ENCODE measurements around the gene IGFBP1. TPM values are rescaled to one million over a fixed set of nuclear protein-coding genes. Genes with fewer than 3 reads are reported as not detected.
A peak's percentile ranks its signal among the peaks of the same experiment; 100 is the strongest.
"Not testable (repeated sequence)": the region's sequence is repeated elsewhere in the genome, so short reads cannot be mapped to it uniquely, and the experiment has no call there.

The IGFBP1 gene
- not detected for polyA plus RNA-seq

DNA sequence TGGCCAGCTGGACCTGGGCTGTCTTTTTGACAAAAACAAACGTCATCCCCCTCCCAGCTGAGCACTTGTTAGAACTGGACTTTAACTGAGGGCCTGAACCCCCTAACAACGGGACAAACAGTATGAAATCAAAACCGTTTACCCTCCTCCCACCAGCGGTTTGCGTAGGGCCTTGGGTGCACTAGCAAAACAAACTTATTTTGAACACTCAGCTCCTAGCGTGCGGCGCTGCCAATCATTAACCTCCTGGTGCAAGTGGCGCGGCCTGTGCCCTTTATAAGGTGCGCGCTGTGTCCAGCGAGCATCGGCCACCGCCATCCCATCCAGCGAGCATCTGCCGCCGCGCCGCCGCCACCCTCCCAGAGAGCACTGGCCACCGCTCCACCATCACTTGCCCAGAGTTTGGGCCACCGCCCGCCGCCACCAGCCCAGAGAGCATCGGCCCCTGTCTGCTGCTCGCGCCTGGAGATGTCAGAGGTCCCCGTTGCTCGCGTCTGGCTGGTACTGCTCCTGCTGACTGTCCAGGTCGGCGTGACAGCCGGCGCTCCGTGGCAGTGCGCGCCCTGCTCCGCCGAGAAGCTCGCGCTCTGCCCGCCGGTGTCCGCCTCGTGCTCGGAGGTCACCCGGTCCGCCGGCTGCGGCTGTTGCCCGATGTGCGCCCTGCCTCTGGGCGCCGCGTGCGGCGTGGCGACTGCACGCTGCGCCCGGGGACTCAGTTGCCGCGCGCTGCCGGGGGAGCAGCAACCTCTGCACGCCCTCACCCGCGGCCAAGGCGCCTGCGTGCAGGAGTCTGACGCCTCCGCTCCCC, at the start of gene IGFBP1:
IGFBP1 (plus strand) TSS at position 304 of the 808 bp plus-strand sequence; CDS start at position 469, 165 bp downstream.
- H3K27me3 Mint-ChIP-seq, result peaks cover 32% of the 10 kb centered on the region
- no peak within 1 kb of the TSS for H3K4me3 Mint-ChIP-seq
- H3K27ac Mint-ChIP-seq, result no peak within 1 kb of the TSS
- H3K36me3 Mint-ChIP-seq, result peaks cover 2% of the 10 kb centered on the region
- peaks cover 0 to 6% (median 2%) of the 10 kb centered on the region in 3 donors for H3K4me1 Mint-ChIP-seq
- no peaks in the 10 kb centered on the region for H3K9me3 Mint-ChIP-seq

DNA sequence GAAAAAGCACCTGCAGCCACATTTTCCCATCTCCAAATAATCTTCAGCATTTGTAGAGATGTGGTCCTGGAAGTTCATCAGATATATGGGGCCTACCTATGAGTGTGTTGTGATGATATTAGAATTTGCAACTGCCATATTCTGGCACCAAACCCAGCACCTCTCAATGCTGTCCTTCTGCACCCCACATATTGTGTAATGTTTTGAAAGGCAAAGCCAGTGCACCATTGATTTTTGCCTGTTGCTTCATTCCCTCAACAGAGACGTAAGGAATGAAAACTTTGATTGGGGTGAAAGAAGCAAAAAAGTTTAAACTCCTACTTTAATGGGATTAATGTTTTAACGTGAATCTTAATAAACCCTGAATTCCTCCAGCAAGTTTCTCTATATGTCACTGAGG, 49.4 kb upstream of the IGFBP1 start:
- H3K9me3 Mint-ChIP-seq, H3K4me3 Mint-ChIP-seq, H3K36me3 Mint-ChIP-seq, H3K27ac Mint-ChIP-seq, H3K27me3 Mint-ChIP-seq, H3K4me1 Mint-ChIP-seq: not testable (repeated sequence)

DNA sequence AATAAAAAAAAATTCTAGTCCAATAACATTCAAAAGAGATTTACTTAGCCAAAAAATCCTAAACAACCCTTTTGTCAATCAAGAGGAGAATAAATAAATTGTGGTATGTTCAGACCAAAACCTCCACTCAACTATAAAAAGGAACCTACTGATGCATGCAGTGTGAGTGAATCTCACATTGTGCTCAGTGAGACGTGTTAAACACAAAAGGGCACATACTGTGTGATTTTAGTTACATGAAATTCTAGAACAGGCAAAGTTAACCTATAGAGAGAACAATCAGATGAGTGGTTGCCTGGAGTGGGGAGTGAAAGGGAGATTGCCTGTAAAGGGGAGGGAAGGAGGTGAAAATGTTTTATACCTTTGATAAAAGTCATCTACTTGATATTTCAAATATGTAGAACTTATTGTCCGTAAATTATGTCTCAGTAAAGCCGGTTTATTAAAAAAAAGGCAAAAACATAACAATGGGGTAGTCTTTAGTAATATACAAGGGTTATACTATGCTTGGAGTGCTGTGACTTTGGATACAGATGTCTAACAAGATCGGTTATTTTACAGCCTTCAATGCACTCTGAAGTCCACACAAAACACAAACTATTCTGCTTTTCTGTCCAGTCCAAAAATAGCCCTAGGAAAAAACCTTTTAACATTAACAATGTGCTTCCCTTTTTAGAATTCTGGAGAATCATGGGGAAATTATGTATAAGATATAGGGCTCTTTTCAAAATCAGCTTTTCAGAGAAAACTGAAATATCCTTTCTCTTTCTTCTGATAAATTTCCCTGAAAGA, 46.2 kb upstream of the IGFBP1 start:
- not testable (repeated sequence) for H3K27ac Mint-ChIP-seq, H3K4me3 Mint-ChIP-seq, H3K27me3 Mint-ChIP-seq, H3K4me1 Mint-ChIP-seq, H3K9me3 Mint-ChIP-seq, H3K36me3 Mint-ChIP-seq

DNA sequence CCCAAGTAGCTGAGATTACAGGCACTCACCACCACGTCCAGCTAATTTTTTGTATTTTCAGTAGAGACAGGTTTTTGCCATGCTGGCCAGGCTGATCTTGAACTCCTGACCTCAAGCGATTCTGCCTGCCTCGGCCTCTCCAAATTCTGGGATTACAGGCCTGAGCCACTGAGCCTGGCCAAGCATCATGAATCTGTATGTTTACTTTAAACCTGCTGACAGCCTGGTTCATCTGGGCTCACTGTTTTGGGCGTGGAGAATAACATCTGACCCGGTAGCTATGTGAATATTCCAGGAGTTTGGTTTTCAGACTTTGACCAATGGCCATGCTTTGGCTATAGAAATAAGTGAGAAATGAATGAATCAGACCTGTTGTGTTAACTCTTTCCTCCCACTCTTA, 41.8 kb upstream of the IGFBP1 start:
- H3K4me3 Mint-ChIP-seq, H3K9me3 Mint-ChIP-seq, H3K36me3 Mint-ChIP-seq, H3K27me3 Mint-ChIP-seq, H3K4me1 Mint-ChIP-seq, H3K27ac Mint-ChIP-seq: not testable (repeated sequence)

DNA sequence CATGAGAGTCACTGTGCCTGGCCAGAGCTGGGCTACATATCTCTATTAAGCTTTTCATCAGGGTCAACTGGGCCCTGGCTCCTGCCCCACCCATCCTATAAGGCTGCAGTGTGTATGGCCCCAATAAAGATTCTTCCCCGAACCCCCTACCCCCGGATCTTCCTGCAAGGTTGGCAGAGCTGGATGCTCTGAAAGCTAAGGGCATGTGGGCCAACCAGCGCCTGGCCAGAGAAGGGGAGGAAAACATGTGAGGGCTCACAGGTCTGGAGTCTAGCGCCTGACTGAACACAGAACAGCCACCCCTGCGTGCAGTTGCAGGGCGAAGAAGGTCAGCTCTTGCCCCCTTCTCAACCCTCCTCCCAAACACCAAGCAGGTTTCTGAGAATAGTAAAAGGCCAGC, 39.6 kb upstream of the IGFBP1 start:
- not testable (repeated sequence) for H3K27ac Mint-ChIP-seq, H3K4me1 Mint-ChIP-seq, H3K36me3 Mint-ChIP-seq, H3K4me3 Mint-ChIP-seq, H3K27me3 Mint-ChIP-seq, H3K9me3 Mint-ChIP-seq

DNA sequence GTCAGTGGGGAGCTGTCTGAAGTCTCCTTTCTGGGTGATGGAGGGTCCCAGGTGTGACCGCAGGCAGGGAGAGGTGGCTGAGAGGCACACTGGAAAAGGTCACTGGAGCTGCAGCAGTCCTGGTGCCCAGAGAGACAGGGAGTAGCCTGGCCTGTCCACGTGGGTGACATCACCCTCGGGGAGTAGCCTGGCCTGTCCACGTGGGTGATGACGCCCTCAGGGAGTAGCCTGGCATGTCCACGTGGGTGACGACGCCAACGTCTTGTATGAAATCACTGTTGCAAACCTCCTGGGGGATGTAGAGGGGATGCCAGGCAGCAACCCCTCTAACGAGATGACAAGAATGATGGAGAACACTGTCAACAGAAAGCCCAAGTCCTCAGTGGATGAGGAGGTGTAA, 35.3 kb upstream of the IGFBP1 start:
- not testable (repeated sequence) for H3K4me1 Mint-ChIP-seq, H3K9me3 Mint-ChIP-seq, H3K27me3 Mint-ChIP-seq, H3K27ac Mint-ChIP-seq, H3K36me3 Mint-ChIP-seq, H3K4me3 Mint-ChIP-seq

DNA sequence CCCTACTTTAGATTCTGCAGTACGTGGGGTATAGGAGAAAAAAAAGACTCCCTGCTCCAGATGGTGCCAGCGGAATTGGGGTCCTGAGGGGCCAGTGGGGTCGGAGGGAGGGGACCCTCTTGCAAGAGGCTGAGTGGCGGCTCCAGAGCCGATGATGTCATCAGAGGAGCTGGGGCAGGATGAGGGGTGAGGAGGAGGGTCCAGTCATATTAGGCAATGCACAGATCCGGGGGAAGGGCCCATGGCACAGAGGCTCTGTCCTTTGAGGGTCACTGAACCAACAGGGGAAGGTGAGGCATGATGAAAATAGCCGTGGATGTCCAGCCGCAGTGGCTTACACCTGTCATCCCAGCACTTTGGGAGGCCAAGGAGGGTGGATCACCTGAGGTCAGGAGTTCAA, 34.8 kb upstream of the IGFBP1 start:
- not testable (repeated sequence) for H3K36me3 Mint-ChIP-seq, H3K27me3 Mint-ChIP-seq, H3K4me1 Mint-ChIP-seq, H3K9me3 Mint-ChIP-seq, H3K27ac Mint-ChIP-seq
- H3K4me3 Mint-ChIP-seq, result peak overlapping the region in 1 of 4 donors; percentile 47

DNA sequence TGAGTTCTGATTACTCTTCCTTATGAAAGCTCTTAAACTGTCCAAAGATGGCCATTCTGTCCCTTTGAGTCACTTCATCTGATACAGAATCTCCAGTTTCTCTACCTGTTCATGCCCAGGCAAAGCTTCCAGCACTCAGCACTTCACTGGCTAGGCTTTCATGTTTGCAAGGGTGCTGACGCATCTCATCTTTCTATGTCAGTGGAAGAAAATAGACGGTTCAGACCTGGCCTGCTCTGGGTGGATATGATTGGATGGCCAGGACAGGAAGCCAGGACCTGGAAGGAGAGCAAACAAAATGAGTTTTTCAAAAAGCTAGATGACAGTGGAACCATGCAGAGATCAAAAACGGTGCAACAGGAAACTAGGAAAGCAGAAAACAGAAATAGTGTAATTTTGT, 32.6 kb upstream of the IGFBP1 start:
- not testable (repeated sequence) for H3K36me3 Mint-ChIP-seq, H3K27ac Mint-ChIP-seq, H3K9me3 Mint-ChIP-seq, H3K4me3 Mint-ChIP-seq, H3K4me1 Mint-ChIP-seq, H3K27me3 Mint-ChIP-seq

DNA sequence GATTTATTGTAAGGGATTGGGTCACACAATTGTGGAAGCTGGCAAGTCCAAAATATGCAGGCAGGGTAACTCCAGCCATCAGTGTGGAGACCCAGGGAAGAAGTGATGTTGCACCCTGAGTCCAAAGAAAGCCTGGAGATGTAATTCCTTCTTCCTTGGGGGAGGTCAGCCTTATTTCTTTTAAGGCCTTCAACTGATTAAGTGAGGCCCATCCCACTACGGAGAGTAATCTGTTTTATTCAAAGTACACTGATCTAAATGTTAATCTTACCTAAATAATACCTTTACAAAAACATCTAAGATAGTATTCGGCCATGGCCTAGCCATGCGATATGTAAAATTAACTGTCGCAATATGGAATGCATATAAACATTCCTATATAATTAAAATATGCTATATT, 31.4 kb upstream of the IGFBP1 start:
- H3K27ac Mint-ChIP-seq, H3K36me3 Mint-ChIP-seq, H3K9me3 Mint-ChIP-seq, H3K4me3 Mint-ChIP-seq, H3K4me1 Mint-ChIP-seq, H3K27me3 Mint-ChIP-seq: not testable (repeated sequence)

DNA sequence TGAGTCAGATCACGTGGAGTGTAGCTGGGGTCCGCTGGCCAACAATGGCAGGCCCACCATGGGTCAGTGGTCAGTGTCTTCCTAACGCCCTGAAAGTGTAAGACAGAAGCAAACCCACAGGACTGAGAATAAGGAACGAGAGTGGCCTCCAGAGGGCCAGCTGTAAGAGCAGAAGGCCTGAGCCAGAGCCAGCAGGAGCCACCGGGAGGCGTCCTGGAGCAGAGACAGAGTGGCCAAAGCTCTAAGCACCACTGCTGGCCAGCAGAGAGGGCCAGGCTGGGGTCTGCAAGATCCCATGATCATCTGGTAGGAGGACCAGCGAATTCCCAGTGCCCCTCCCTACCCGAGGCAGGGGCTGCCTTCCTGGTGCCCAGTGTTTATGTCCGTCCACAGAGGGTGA, 24.6 kb upstream of the IGFBP1 start:
- Mint-ChIP-seq H3K9me3 (peaks cover 0 to 5% (median 2%) of the 10 kb centered on the region in 3 donors), H3K36me3 (peaks cover 3% of the 10 kb centered on the region), H3K27ac (no peak overlapping the region), H3K27me3 (peaks cover 3% of the 10 kb centered on the region), H3K4me1 (no peaks in the 10 kb centered on the region), H3K4me3 (no peak overlapping the region)

DNA sequence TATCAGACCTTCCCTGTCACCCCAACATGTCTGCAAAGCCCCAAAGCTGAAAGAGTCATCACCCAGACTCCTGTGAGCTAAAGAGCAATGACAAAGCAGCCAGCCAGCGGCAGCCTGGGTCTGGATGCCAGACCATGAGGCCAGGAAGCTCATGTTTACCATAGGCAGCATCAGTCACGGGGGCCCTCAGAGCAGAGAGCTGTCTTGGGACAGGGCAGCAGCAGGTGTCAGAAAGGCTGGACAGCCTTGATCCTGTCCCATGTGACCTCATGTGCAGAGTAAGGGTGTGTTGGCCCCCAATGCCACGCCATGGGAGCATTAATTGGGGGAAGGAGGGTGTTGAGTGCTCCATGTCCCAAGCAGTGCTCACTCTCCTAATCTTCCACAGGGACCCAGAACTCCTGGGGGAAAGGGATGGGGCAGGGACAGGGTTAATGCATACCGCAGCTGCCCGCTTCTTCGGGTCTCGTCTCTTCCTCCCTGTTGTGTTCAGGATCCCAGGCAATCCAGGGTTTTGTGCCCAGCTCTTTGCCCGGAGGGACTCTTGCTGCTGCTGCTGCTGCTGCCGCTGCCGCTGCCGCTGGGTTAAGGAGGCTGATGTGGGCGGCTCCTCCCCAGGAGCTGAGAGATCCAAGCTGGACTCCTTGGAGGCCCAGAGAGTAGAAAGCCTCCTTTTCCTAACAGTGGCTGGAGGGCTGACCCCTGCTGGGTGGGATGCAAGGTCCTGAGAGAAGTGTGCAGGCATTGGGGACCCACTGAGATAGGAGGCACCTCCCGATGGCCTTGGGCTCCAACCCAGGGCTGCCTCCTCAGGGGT, 22.5 kb upstream of the IGFBP1 start:
- Mint-ChIP-seq H3K36me3 (peaks cover 3% of the 10 kb centered on the region), H3K9me3 (peaks cover 0 to 5% (median 2%) of the 10 kb centered on the region in 3 donors), H3K4me1 (no peaks in the 10 kb centered on the region), H3K27ac (no peak overlapping the region), H3K4me3 (no peak overlapping the region), H3K27me3 (peaks cover 5% of the 10 kb centered on the region)

DNA sequence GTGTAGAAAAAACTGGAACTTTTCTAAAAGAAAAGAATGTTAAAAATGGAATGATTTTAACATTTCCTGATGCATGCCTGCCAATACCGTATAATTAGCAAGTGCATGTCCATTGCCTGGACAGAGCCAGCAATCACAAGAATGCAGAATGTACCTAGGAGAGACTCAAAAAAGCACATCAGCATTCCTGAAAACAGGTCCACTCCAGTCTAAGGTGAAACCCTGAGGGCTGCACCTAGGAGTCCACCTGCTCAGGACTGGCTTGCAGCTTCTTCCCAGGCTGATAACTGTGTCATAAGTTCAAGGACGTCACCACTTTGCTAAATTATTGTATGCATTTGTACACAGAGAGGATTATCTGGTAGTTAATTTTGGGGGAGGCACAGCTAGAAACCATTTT, 20.8 kb upstream of the IGFBP1 start:
- peaks cover 8% of the 10 kb centered on the region for H3K27me3 Mint-ChIP-seq
- H3K36me3 Mint-ChIP-seq, result peaks cover 3% of the 10 kb centered on the region
- H3K27ac Mint-ChIP-seq, result no peak overlapping the region
- no peak overlapping the region for H3K4me3 Mint-ChIP-seq
- no peaks in the 10 kb centered on the region for H3K4me1 Mint-ChIP-seq
- H3K9me3 Mint-ChIP-seq, result peaks cover 0 to 5% (median 2%) of the 10 kb centered on the region in 3 donors

DNA sequence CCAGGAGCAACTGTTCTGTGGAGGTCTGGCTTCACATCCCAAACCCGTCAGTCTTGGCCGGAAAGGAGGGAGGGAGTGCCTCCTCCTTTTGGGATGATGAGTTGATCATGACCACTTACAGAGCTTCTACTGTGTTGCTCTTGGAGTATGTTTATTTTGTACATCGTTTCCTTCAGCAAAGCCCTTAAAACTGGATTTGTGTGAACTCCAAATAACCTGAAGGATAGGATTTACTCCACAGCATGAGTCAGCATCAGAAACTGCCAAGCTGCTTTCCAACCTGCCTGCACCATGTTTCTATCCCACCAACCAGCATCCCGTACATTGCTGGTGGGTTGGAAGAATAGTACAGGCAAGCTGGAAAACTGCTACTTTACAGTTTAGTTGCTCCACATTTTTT, 18.9 kb upstream of the IGFBP1 start:
- no peaks in the 10 kb centered on the region for H3K4me1 Mint-ChIP-seq
- H3K9me3 Mint-ChIP-seq, result peaks cover 0 to 5% (median 2%) of the 10 kb centered on the region in 3 donors
- no peak overlapping the region for H3K4me3 Mint-ChIP-seq
- peaks cover 9% of the 10 kb centered on the region for H3K27me3 Mint-ChIP-seq
- no peak overlapping the region for H3K27ac Mint-ChIP-seq
- H3K36me3 Mint-ChIP-seq, result no peaks in the 10 kb centered on the region

DNA sequence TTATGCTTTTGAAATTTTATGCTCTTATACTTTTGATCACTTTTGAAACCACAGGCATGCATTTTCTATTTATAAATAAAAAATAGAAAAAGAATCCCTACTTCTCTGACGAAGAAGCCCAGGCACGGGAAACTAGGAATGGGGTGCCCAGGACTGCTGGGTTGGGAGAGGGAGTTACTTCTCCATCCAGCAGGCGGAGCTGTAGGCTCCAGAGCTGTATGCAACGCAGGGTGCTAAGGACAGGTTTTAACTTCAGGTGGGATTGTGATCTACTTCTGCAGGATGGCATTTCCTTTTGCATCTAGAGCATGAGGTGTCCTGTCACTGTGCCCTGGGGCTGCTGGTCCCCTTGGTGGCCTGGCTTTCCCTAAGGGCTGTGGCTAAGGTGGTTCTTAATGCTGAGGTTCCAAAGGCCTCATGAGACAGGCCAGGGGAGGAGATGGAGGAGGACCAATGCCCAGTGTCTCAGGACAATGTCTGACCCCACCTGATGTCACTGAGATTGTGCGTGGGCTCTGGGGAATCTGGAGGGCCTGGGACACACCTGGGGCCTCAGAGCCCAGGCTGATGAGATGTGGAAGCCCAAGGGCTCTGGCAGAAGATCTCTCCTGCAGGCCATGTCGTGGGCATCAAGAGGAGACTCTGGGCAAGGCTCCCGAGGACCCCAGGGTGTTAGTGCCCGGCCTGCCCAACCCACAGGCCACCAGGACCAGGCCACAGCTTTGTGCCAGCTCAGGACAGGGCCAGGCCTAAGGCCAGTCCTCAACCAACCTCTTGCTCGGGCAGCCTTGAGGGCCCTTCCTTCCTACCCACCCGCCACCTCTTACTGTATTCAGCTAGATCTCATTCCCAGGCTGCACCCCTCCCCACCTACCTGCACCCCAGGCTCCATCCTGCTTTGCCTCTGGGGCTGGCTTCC, 15.9 kb upstream of the IGFBP1 start:
- no peak overlapping the region for H3K27ac Mint-ChIP-seq

DNA sequence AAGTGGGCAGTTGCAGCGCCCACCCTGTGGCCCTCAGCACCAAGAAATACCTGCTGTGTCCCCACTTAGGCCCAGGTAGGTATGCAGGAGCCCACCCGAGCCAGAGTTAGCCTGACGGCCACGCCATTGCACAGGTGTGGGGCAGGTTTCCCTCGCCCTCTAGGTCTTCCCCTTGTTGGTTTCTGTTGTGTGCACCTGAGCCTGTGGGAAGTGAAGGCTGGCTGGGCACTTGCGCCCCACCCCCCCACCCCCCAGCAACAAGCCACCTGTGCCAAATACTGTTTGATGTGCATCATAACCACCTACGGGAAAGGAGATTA, 15.3 kb upstream of the IGFBP1 start, which contains the start of gene CCDC201:
CCDC201 (minus strand) TSS at position 48 of the 320 bp plus-strand sequence. CDS start 75 bp downstream, outside the sequence.
- peaks cover 0 to 12% (median 2%) of the 10 kb centered on the region in 3 donors for H3K9me3 Mint-ChIP-seq
- H3K27ac Mint-ChIP-seq, result no peak within 1 kb of the TSS
- no peak within 1 kb of the TSS for H3K4me3 Mint-ChIP-seq
- H3K27me3 Mint-ChIP-seq, result peaks cover 9% of the 10 kb centered on the region
- no peaks in the 10 kb centered on the region for H3K36me3 Mint-ChIP-seq
- H3K4me1 Mint-ChIP-seq, result no peaks in the 10 kb centered on the region

More for the DNA sequence above, 15.9 kb upstream of the IGFBP1 start:
- peaks cover 9% of the 10 kb centered on the region for H3K27me3 Mint-ChIP-seq
- H3K4me1 Mint-ChIP-seq, result no peaks in the 10 kb centered on the region
- no peak overlapping the region for H3K4me3 Mint-ChIP-seq
- no peaks in the 10 kb centered on the region for H3K36me3 Mint-ChIP-seq
- H3K9me3 Mint-ChIP-seq, result peaks cover 2 to 10% (median 2%) of the 10 kb centered on the region in 3 donors
